Measurements from ENCODE around the gene SCAPER. TPM values are rescaled to one million over a fixed set of nuclear protein-coding genes. Genes with fewer than 3 reads are reported as not detected.

The SCAPER gene
- total RNA-seq, 1 experiment from 2014 or later, result 7.4 TPM

DNA sequence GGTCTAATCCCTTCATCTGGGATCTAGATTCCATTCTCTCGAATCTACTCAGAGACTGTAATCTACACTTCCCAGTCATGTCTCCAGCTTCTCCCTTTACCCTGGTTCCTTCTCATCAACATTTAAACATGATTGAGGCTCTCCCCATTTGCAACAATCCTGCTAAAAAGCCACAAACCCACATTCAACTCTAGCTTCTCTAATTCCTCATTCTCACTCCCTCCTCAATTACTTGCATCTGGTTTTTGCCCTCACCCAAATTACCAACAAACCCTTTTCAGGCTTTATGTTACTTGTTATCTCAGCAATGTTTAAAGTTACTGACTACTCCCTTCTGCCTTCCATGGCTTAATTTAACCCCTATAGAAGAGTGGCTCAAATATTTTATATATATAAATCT lies 605.4 kb downstream of the SCAPER start:
- Histone ChIP-seq H4K5ac (ENCODE audit: insufficient read length, low read depth, low read length) (no peak overlapping the region), H2BK15ac (ENCODE audit: low read depth, low read length) (no peak overlapping the region), H3K23me2 (ENCODE audit: insufficient read length, low read depth, low read length, poor library complexity, severe bottlenecking) (no peaks in the 10 kb centered on the region), H3K27me3 (ENCODE audit: insufficient read depth, low read length) (no peaks in the 10 kb centered on the region), H3K79me2 (ENCODE audit: insufficient read depth, low read length) (peaks cover 1% of the 10 kb centered on the region; the same call in 1 of the 2 replicates), H3T11ph (ENCODE audit: low read length) (no peak overlapping the region), H4K20me1 (ENCODE audit: control insufficient read depth, insufficient read depth, insufficient read length) (no peaks in the 10 kb centered on the region), H3K4me1 (ENCODE audit: insufficient read depth, low read length) (no peaks in the 10 kb centered on the region), H2AK5ac (ENCODE audit: insufficient read length, low read length) (no peak overlapping the region), H2BK20ac (ENCODE audit: low read depth, low read length, poor library complexity, severe bottlenecking) (no peak overlapping the region), H3K4me2 (ENCODE audit: insufficient read depth, insufficient read length, low read length) (no peak overlapping the region), H3K18ac (ENCODE audit: insufficient read length, low read depth, low read length) (no peak overlapping the region), H2BK12ac (ENCODE audit: insufficient read length, low read depth, low read length) (no peak overlapping the region), H3K79me1 (ENCODE audit: insufficient read depth, low read depth, low read length, poor library complexity, severe bottlenecking) (peaks cover 8% of the 10 kb centered on the region), H3K4ac (ENCODE audit: low read depth, low read length) (no peak overlapping the region), H2AFZ (ENCODE audit: low read length) (no peak overlapping the region), H2BK5ac (ENCODE audit: insufficient read length, low read length) (no peak overlapping the region), H4K8ac (replicated peaks; ENCODE audit: insufficient read length, low read depth, low read length) (no peak overlapping the region), H4K91ac (ENCODE audit: insufficient read length, low read depth, low read length) (no peak overlapping the region), H3K9ac (ENCODE audit: extremely low read depth, insufficient read length, low read length) (no peak overlapping the region), H3K23ac (ENCODE audit: insufficient read length, low read depth, low read length) (no peak overlapping the region), H3K27ac (ENCODE audit: insufficient read length, low read depth, low read length) (no peak overlapping the region), H2BK120ac (ENCODE audit: low read depth, low read length, poor library complexity, severe bottlenecking) (no peak overlapping the region), H3K14ac (ENCODE audit: insufficient read depth, low read length) (no peak overlapping the region), H3K9me3 (ENCODE audit: control insufficient read depth, low read depth, low read length) (no peaks in the 10 kb centered on the region), H3K56ac (ENCODE audit: insufficient read length, low read depth, low read length) (no peak overlapping the region)
- Mint-ChIP-seq H3K4me3 (no peak overlapping the region), H3K4me1 (no peaks in the 10 kb centered on the region), H3K27ac (no peak overlapping the region), H3K36me3 (ENCODE audit: insufficient read depth in 1 of 3, low read depth in 3 of 3) (peaks cover 0 to 2% (median under 1%) of the 10 kb centered on the region in 3 experiments; a peak in 1 of 7 replicates), H3K9me3 (no peaks in the 10 kb centered on the region), H3K27me3 (ENCODE audit: low read depth) (no peaks in the 10 kb centered on the region)
- TF ChIP-seq, protein P1, sequence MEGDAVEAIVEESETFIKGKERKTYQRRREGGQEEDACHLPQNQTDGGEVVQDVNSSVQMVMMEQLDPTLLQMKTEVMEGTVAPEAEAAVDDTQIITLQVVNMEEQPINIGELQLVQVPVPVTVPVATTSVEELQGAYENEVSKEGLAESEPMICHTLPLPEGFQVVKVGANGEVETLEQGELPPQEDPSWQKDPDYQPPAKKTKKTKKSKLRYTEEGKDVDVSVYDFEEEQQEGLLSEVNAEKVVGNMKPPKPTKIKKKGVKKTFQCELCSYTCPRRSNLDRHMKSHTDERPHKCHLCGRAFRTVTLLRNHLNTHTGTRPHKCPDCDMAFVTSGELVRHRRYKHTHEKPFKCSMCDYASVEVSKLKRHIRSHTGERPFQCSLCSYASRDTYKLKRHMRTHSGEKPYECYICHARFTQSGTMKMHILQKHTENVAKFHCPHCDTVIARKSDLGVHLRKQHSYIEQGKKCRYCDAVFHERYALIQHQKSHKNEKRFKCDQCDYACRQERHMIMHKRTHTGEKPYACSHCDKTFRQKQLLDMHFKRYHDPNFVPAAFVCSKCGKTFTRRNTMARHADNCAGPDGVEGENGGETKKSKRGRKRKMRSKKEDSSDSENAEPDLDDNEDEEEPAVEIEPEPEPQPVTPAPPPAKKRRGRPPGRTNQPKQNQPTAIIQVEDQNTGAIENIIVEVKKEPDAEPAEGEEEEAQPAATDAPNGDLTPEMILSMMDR (conservative IDR thresholded peaks at IDR 0.05), result no peak
- no CpG with 5 or more reads among the region's 1 CpG for WGBS (ENCODE audit: extremely low coverage, insufficient read length, low lambda C conversion rate)
- no peak for DNase-seq

Data from H9 (cell line).